K562 (cell line): ENCODE results near the gene MRPL40. TPM values are rescaled to one million over a fixed set of nuclear protein-coding genes. Genes with fewer than 3 reads are reported as not detected.

Source experiments
- ARID3A ChIP-seq: IDR thresholded peaks from 2 replicates; pipeline ENCODE4 v1.6.1; 2012; ENCODE audit warnings: low read depth, low read length, improper control_type of control experiment, borderline replicate concordance
- CREB3L1 ChIP-seq: fragments of 450-650 bp; IDR thresholded peaks from 2 replicates; pipeline ENCODE4 v1.6.1; 2014; ENCODE audit warnings: low read depth, mild to moderate bottlenecking, moderate library complexity, borderline replicate concordance
- CREB5 ChIP-seq: fragments of 250-450 bp; sonication (Bioruptor Pico); IDR thresholded peaks from 2 replicates; pipeline ENCODE4 v1.5.0; 2020; ENCODE audit warnings: mild to moderate bottlenecking
- CTCF ChIP-seq, 3 experiments: IDR thresholded peaks in 2 of 3; conservative IDR thresholded peaks in 1 of 3; 2 replicates each; pipeline ENCODE4 v1.5.1; 2011 to 2012; ENCODE audit warnings: low read length in 3 of 3, mild to moderate bottlenecking in 3 of 3, control low read depth in 2 of 3, improper control_type of control experiment in 1 of 3, inconsistent platforms in 1 of 3, low read depth in 1 of 3, mixed read lengths in 1 of 3, moderate library complexity in 1 of 3; ENCODE audit not compliant: insufficient read depth in 2 of 3
- ESRRA ChIP-seq: fragments of 450-650 bp; IDR thresholded peaks from 2 replicates; pipeline ENCODE4 v1.6.1; 2014; ENCODE audit warnings: low read depth, mild to moderate bottlenecking, moderate library complexity, borderline replicate concordance
- FOXJ3 ChIP-seq: sonication (generic); formaldehyde crosslinking; IDR thresholded peaks from 2 replicates; pipeline ENCODE4 v1.4.0; 2020; ENCODE audit warnings: mild to moderate bottlenecking, missing genetic modification reagents
- HDGF ChIP-seq: fragments of 450-650 bp; IDR thresholded peaks from 2 replicates; pipeline ENCODE4 v1.6.1; 2016
- HNRNPK ChIP-seq: fragments of 200-400 bp; formaldehyde crosslinking; IDR thresholded peaks from one replicate; pipeline ENCODE4 v1.6.1; 2018; ENCODE audit warnings: mild to moderate bottlenecking, low read depth, low read length; ENCODE audit not compliant: poor library complexity, severe bottlenecking
- MCM7 ChIP-seq, 2 experiments: fragments of 450-650 bp; IDR thresholded peaks; 2 replicates each; pipeline ENCODE4 v1.6.1; 2016 to 2018
- MTA3 ChIP-seq: fragments of 450-650 bp; formaldehyde crosslinking; IDR thresholded peaks from 2 replicates; pipeline ENCODE4 v1.6.1; 2017; ENCODE audit warnings: mild to moderate bottlenecking, borderline replicate concordance
- PREB ChIP-seq: sonication (generic); formaldehyde crosslinking; IDR thresholded peaks from 2 replicates; pipeline ENCODE4 v1.8.1; 2023; ENCODE audit warnings: mild to moderate bottlenecking, missing genetic modification reagents
- PTBP1 ChIP-seq: fragments of 200-400 bp; formaldehyde crosslinking; IDR thresholded peaks from 2 replicates; pipeline ENCODE4 v1.6.1; 2017; ENCODE audit warnings: low read depth, low read length
- SP1 ChIP-seq: sonication (generic); formaldehyde crosslinking; IDR thresholded peaks from 2 replicates; pipeline ENCODE4 v1.8.1; 2022; ENCODE audit warnings: mild to moderate bottlenecking, missing genetic modification reagents
- TOE1 ChIP-seq, 2 experiments: fragments of 450-650 bp in 1 of 2; sonication (generic) in 1 of 2; formaldehyde crosslinking in 1 of 2; IDR thresholded peaks; 2 replicates each; pipeline versions ENCODE4 v1.7.1 to v1.8.0; 2016 to 2022; ENCODE audit warnings: borderline replicate concordance in 2 of 2, mild to moderate bottlenecking in 2 of 2, antibody characterized with exemption in 1 of 2, inconsistent platforms in 1 of 2, low read depth in 1 of 2, missing genetic modification reagents in 1 of 2, moderate library complexity in 1 of 2
- ZNF707 ChIP-seq: fragments of 250-450 bp; sonication (Bioruptor Pico); conservative IDR thresholded peaks from 2 replicates; pipeline ENCODE4 v1.8.0; 2022; ENCODE audit warnings: inconsistent platforms, mild to moderate bottlenecking, moderate library complexity
- ZNF766 ChIP-seq: fragments of 200-800 bp; sonication (Bioruptor generic); conservative IDR thresholded peaks from 2 replicates; pipeline ENCODE4 v1.6.1; 2016; ENCODE audit warnings: missing genetic modification characterization, missing compliant biosample characterization
- polyA plus RNA-seq, 8 experiments: library from polyadenylated mRNA; depleted of rRNA in 4 of 8; stranded (reverse) in 5 of 8; unstranded in 3 of 8; fragments of >200 nt; fragmentation: Nextera tagmentation in 2 of 8; fragmentation: Illumina TruSeq in 1 of 8; extraction: Ambion mirVana in 2 of 8; extraction: Trizol in 1 of 8; gene quantifications; 2 replicates each; pipeline versions ENCODE4 v1.2.1 to v1.2.3, GENCODE V29; 2011 to 2014; ENCODE audit warnings: inconsistent platforms in 1 of 8, missing spikeins in 1 of 8
- total RNA-seq, 7 experiments: library from RNA; depleted of rRNA in 6 of 7; stranded (reverse); fragments of >200 nt in 6 of 7; fragmentation: Illumina TruSeq in 2 of 7; extraction: Trizol in 2 of 7; gene quantifications; 2 replicates each; pipeline versions ENCODE4 v1.2.1 to v1.2.3, GENCODE V29; 2011 to 2021; ENCODE audit warnings: low replicate concordance in 1 of 7

The MRPL40 gene
- total and polyA plus RNA-seq, 9 of the 15 experiments (the other 6 are each of a cell fraction or from before 2014, with no cell fraction given) = 132 to 652 (median 208) TPM

- TF ChIP-seq HDGF (peak; percentile 91), FOXJ3 (no peak), CREB5 (no peak), PTBP1 (0 out of 2 replicates have a peak, but pooled peaks have one; percentile 81), ZNF707 (peak; percentile 47; the same call in 1 of the 2 replicates), SP1 (CRISPR knock-in tag) (no peak; the same call in 1 of the 2 replicates), CTCF (IDR thresholded peaks at IDR 0.05 in 2 of 3, conservative IDR thresholded peaks at IDR 0.05 in 1 of 3; ENCODE audit: insufficient read depth in 2 of 3, low read depth in 1 of 3, low read length in 3 of 3) (peak in 1 of 3 experiments; percentile 3; a peak in 1 of 6 replicates), MTA3 (peak; percentile 71), PREB (CRISPR knock-in tag) (no peak), HNRNPK (no peak), TOE1 (IDR thresholded peaks at IDR 0.05; ENCODE audit: borderline replicate concordance) (peak; percentile 63; the same call in 1 of the 2 replicates), TOE1 (CRISPR knock-in tag; IDR thresholded peaks at IDR 0.05; ENCODE audit: borderline replicate concordance, low read depth) (peak; percentile 95; the same call in 1 of the 2 replicates), MCM7 (IDR thresholded peaks at IDR 0.05) (no peak), CREB3L1 (no peak; the same call in 1 of the 2 replicates), ARID3A (no peak; the same call in 1 of the 2 replicates), ESRRA (peak; percentile 70; the same call in 1 of the 2 replicates), ZNF766 (CRISPR knock-in tag) (peak; percentile 94)
These were observed 24.4 kb upstream of the MRPL40 start (continued) for GRCh38 chr22:19407649-19408606.
